GM18909 (cell line): ENCODE data around the gene CGB5.
"Not testable (repeated sequence)": the region's sequence is repeated elsewhere in the genome, so short reads cannot be mapped to it uniquely, and the experiment has no call there.

Source experiments
- ATAC-seq: cut with Tn5 transposase; IDR thresholded peaks from one replicate; pipeline ENCODE4 v1.9.1; 2021; ENCODE audit warnings: mild to moderate bottlenecking; ENCODE audit not compliant: unreplicated experiment, poor library complexity

Gene CGB5

GRCh38 chr19:49043548-49043947 is at the start of gene CGB5:
CGB5 (plus strand) TSS chr19:49043848; CDS start chr19:49044210, 362 bp downstream.
- not testable (repeated sequence) for ATAC-seq

GRCh38 chr19:48994035-48994386 is 49.6 kb upstream of the CGB5 start:
- ATAC-seq: no peak

- ATAC-seq: no peak
Measured at GRCh38 chr19:48997972-48998371, 45.7 kb upstream of the CGB5 start.

GRCh38 chr19:48999481-49000325 is 43.9 kb upstream of the CGB5 start:
- no peak for ATAC-seq

- ATAC-seq: no peak
Measured at GRCh38 chr19:49004133-49004532, 39.5 kb upstream of the CGB5 start.

GRCh38 chr19:49004964-49005614 is 38.6 kb upstream of the CGB5 start:
- no peak for ATAC-seq

GRCh38 chr19:49006905-49007304 is 36.7 kb upstream of the CGB5 start:
- ATAC-seq: no peak

- no peak for ATAC-seq
Measured at GRCh38 chr19:49009828-49010227, 33.8 kb upstream of the CGB5 start.

GRCh38 chr19:49010453-49010852 is 33.2 kb upstream of the CGB5 start:
- ATAC-seq: no peak

GRCh38 chr19:49011194-49011593 is 32.5 kb upstream of the CGB5 start:
- no peak for ATAC-seq

- ATAC-seq: no peak
Measured at GRCh38 chr19:49014123-49014869, 29.4 kb upstream of the CGB5 start.

GRCh38 chr19:49014870-49015255 is 28.8 kb upstream of the CGB5 start:
- ATAC-seq: no peak

GRCh38 chr19:49016067-49016839 is 27.4 kb upstream of the CGB5 start:
- ATAC-seq: no peak

- no peak for ATAC-seq
Measured at GRCh38 chr19:49017041-49017665, 26.5 kb upstream of the CGB5 start, which contains the start of gene LHB. LHB (minus strand) TSS chr19:49017091; CDS start chr19:49017081, 10 bp downstream.

GRCh38 chr19:49017666-49018351 is 25.8 kb upstream of the CGB5 start:
- ATAC-seq: no peak

GRCh38 chr19:49018388-49019241 is 25.0 kb upstream of the CGB5 start:
- not testable (repeated sequence) for ATAC-seq

GRCh38 chr19:49019242-49019932 is 24.3 kb upstream of the CGB5 start:
- no peak for ATAC-seq

GRCh38 chr19:49020342-49020741 is 23.3 kb upstream of the CGB5 start:
- no peak for ATAC-seq
